HuH-7 (cell line): Measurements from ENCODE around the gene KDM5B.

Experiments used
- DNase-seq: peaks from one replicate; pipeline ENCODE4 v3.0.0; 2011; ENCODE audit warnings: low spot score

Gene KDM5B

GRCh38 chr1:202685641-202686040, 122.6 kb downstream of the KDM5B start:
- no peak for DNase-seq

- no peak for DNase-seq
Observed at GRCh38 chr1:202684716-202685115, 123.5 kb downstream of the KDM5B start.

- no peak for DNase-seq
Observed at GRCh38 chr1:202683029-202683428, 125.2 kb downstream of the KDM5B start.

GRCh38 chr1:202682477-202682876, 125.7 kb downstream of the KDM5B start:
- DNase-seq, result no peak

- no peak for DNase-seq
Observed at GRCh38 chr1:202681736-202682420, 126.3 kb downstream of the KDM5B start.

GRCh38 chr1:202680586-202681352, 127.5 kb downstream of the KDM5B start:
- DNase-seq, result no peak

- no peak for DNase-seq
Observed at GRCh38 chr1:202679406-202680177, 128.6 kb downstream of the KDM5B start.

- DNase-seq, result no peak
Observed at GRCh38 chr1:202677433-202677832, 130.8 kb downstream of the KDM5B start.
